K562 (cell line): Measurements from ENCODE around the gene PHF1. TPM values are rescaled to one million over a fixed set of nuclear protein-coding genes. Genes with fewer than 3 reads are reported as not detected.

Experiments used
- BHLHE40 ChIP-seq: IDR thresholded peaks from 2 replicates; pipeline ENCODE4 v1.6.1; 2011; ENCODE audit warnings: low read length, improper control_type of control experiment
- CREB3 ChIP-seq: fragments of 450-650 bp; conservative IDR thresholded peaks from 2 replicates; pipeline ENCODE4 v1.6.1; 2016; ENCODE audit warnings: missing genetic modification characterization, low read depth, mild to moderate bottlenecking, missing compliant biosample characterization, moderate library complexity
- CREB3L1 ChIP-seq: fragments of 450-650 bp; IDR thresholded peaks from 2 replicates; pipeline ENCODE4 v1.6.1; 2014; ENCODE audit warnings: low read depth, mild to moderate bottlenecking, moderate library complexity, borderline replicate concordance
- DEAF1 ChIP-seq: fragments of 450-650 bp; formaldehyde crosslinking; IDR thresholded peaks from 2 replicates; pipeline ENCODE4 v1.4.0; 2020; ENCODE audit warnings: mild to moderate bottlenecking, moderate library complexity
- ETV1 ChIP-seq: fragments of 450-650 bp; conservative IDR thresholded peaks from 2 replicates; pipeline ENCODE4 v1.6.1; 2016; ENCODE audit warnings: missing genetic modification characterization, control low read depth, low read depth, missing compliant biosample characterization
- KAT2B ChIP-seq: IDR thresholded peaks from one replicate; pipeline ENCODE4 v1.6.1; 2012; ENCODE audit warnings: low read depth, mild to moderate bottlenecking, control low read depth, inconsistent platforms, low read length, moderate library complexity
- MCM5 ChIP-seq: fragments of 450-650 bp; IDR thresholded peaks from 2 replicates; pipeline ENCODE4 v1.6.1; 2016; ENCODE audit warnings: low read depth
- NFIC ChIP-seq: fragments of 450-650 bp; IDR thresholded peaks from 2 replicates; pipeline ENCODE4 v1.6.1; 2017; ENCODE audit warnings: mild to moderate bottlenecking, inconsistent platforms
- NR3C1 ChIP-seq: sonication (generic); formaldehyde crosslinking; IDR thresholded peaks from 2 replicates; pipeline ENCODE4 v1.8.1; 2022; ENCODE audit warnings: missing genetic modification reagents
- PHF20 ChIP-seq: fragments of 450-650 bp; IDR thresholded peaks from 2 replicates; pipeline ENCODE4 v1.6.1; 2018; ENCODE audit not compliant: partially characterized antibody
- POLR3G ChIP-seq: IDR thresholded peaks from 2 replicates; pipeline ENCODE4 v1.6.1; 2011; ENCODE audit not compliant: insufficient read length, insufficient replicate concordance; ENCODE audit errors: extremely low read depth
- SIRT6 ChIP-seq: IDR thresholded peaks from one replicate; pipeline ENCODE4 v1.6.1; 2012; ENCODE audit warnings: low read depth, mild to moderate bottlenecking, control low read depth, inconsistent platforms, low read length, moderate library complexity
- ZBTB11 ChIP-seq, 3 experiments: fragments of 200-800 bp in 1 of 3; fragments of 250-450 bp in 1 of 3; fragments of 450-650 bp in 1 of 3; sonication (Bioruptor Pico) in 1 of 3; sonication (Bioruptor generic) in 1 of 3; formaldehyde crosslinking in 1 of 3; IDR thresholded peaks; 2 replicates each; pipeline versions ENCODE4 v1.6.1 to v1.8.0; 2016 to 2022; ENCODE audit warnings: mild to moderate bottlenecking in 2 of 3, missing genetic modification characterization in 2 of 3, missing compliant biosample characterization in 1 of 3, moderate library complexity in 1 of 3
- ZBTB33 ChIP-seq: sonication (generic); formaldehyde crosslinking; IDR thresholded peaks from 2 replicates; pipeline ENCODE4 v1.8.1; 2023; ENCODE audit warnings: mild to moderate bottlenecking, missing genetic modification reagents
- ZNF23 ChIP-seq: fragments of 250-450 bp; sonication (Bioruptor Pico); IDR thresholded peaks from 2 replicates; pipeline ENCODE4 v1.4.0; 2020; ENCODE audit warnings: mild to moderate bottlenecking
- ZNF408 ChIP-seq: fragments of 250-450 bp; sonication (Bioruptor Pico); IDR thresholded peaks from 2 replicates; pipeline ENCODE4 v1.4.0; 2020; ENCODE audit warnings: low read depth, mild to moderate bottlenecking, moderate library complexity
- ZNF507 ChIP-seq: conservative IDR thresholded peaks from 2 replicates; pipeline ENCODE4 v1.6.1; 2017; ENCODE audit warnings: missing genetic modification characterization, missing compliant biosample characterization
- ZNF830 ChIP-seq: fragments of 250-450 bp; sonication (Bioruptor Pico); IDR thresholded peaks from 2 replicates; pipeline ENCODE4 v1.5.0; 2021; ENCODE audit warnings: mild to moderate bottlenecking
- polyA plus RNA-seq, 8 experiments: library from polyadenylated mRNA; depleted of rRNA in 4 of 8; stranded (reverse) in 5 of 8; unstranded in 3 of 8; fragments of >200 nt; fragmentation: Nextera tagmentation in 2 of 8; fragmentation: Illumina TruSeq in 1 of 8; extraction: Ambion mirVana in 2 of 8; extraction: Trizol in 1 of 8; gene quantifications; 2 replicates each; pipeline versions ENCODE4 v1.2.1 to v1.2.3, GENCODE V29; 2011 to 2014; ENCODE audit warnings: inconsistent platforms in 1 of 8, missing spikeins in 1 of 8
- total RNA-seq, 7 experiments: library from RNA; depleted of rRNA in 6 of 7; stranded (reverse); fragments of >200 nt in 6 of 7; fragmentation: Illumina TruSeq in 2 of 7; extraction: Trizol in 2 of 7; gene quantifications; 2 replicates each; pipeline versions ENCODE4 v1.2.1 to v1.2.3, GENCODE V29; 2011 to 2021; ENCODE audit warnings: low replicate concordance in 1 of 7

PHF1 gene
- total and polyA plus RNA-seq, 9 of the 15 experiments (the other 6 are each of a cell fraction or from before 2014, with no cell fraction given): 3.7 to 64.2 (median 33.7) TPM

DNA sequence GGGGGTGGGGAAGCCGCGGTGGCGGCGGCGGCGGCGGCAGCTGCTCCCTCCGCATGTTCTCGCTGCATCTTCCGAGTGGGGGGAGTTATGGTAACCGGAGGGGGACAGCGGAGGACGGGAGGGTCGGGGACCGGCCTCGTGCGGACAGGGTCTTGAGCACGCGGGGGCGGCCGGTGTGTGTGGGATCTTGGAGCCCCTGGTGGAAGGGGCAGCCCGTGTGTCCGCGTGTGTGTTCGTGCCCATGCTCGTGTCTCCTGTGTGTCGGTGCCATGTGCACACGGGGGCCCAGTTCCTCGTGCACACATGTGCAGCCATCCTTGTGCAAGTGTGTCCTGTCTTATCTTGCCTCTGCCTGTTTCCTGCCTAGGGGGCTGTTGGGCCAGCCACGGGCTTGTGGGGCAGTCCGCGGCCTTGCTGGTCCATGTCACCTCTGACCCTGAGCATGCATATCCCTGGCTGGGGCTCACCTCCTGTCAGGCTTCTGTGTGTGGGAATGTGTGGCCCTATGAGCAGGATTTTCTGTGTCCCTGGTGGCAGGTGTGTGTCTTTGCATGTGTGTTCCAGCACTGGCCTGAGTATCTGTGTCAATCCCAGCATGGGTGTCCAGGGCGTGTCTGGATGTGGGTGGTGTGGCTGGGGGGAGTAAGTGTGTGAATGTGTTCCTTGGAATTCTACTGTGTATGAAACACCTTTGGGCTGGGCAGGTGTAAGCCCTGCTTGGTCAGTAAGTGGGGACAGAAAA, 17.6 kb downstream of the PHF1 start (continued):
- TF ChIP-seq NR3C1 (CRISPR knock-in tag) (peak; percentile 99), ZNF408 (no peak), CREB3L1 (peak; percentile 30; the same call in 1 of the 2 replicates), POLR3G (no peak), MCM5 (no peak), ZBTB33 (peak; percentile 93), DEAF1 (CRISPR knock-in tag) (no peak), NFIC (peak; percentile 10; the same call in 1 of the 2 replicates), ZNF23 (no peak), ZNF507 (tag) (no peak), CREB3 (no peak), ZBTB11 (CRISPR knock-in tag; IDR thresholded peaks at IDR 0.05) (peak in 2 of 3 experiments; percentile 41 to 80; a peak in 3 of 6 replicates), BHLHE40 (peak; percentile 74), SIRT6 (no peak), KAT2B (no peak), ETV1 (tag) (peak; percentile 74), PHF20 (no peak), ZNF830 (CRISPR knock-in tag) (no peak)
